Esophagus muscularis mucosa (tissue), 4 donors: ENCODE measurements around the gene AOX1. TPM values are rescaled to one million over a fixed set of nuclear protein-coding genes. Genes with fewer than 3 reads are reported as not detected.

Experiments used
- DNase-seq: peaks from one replicate; pipeline ENCODE4 v3.0.0-alpha.2; 2017; ENCODE audit errors: extremely low spot score
- H3K27ac ChIP-seq, 4 donors: fragments of 200-600 bp; sonication (generic); replicated peaks in 1 of 4; 1 replicate in 3 of 4; 2 replicates in 1 of 4; pipeline ENCODE4 v1.5.1; 2016 to 2019; ENCODE audit warnings: mild to moderate bottlenecking in 1 of 4
- H3K27me3 ChIP-seq, 4 donors: fragments of 200-600 bp; sonication (generic); one replicate each; pipeline versions ENCODE4 v1.5.1 to v1.6.0; 2016 to 2019
- H3K36me3 ChIP-seq, 4 donors: fragments of 200-600 bp; sonication (generic); one replicate each; pipeline ENCODE4 v1.5.1; 2016 to 2019
- H3K4me1 ChIP-seq, 4 donors: fragments of 200-600 bp; sonication (generic); one replicate each; pipeline ENCODE4 v1.5.1; 2016 to 2019
- H3K4me3 ChIP-seq, 4 donors: fragments of 200-600 bp; sonication (generic); 1 replicate in 2 of 4; 2 replicates in 2 of 4; pipeline ENCODE4 v1.5.1; 2016 to 2019; ENCODE audit warnings: mild to moderate bottlenecking in 4 of 4, moderate library complexity in 1 of 4
- H3K9me3 ChIP-seq, 4 donors: fragments of 200-600 bp; sonication (generic); 1 replicate in 3 of 4; 2 replicates in 1 of 4; pipeline ENCODE4 v1.5.1; 2016 to 2019
- EP300 ChIP-seq: sonication (generic); formaldehyde crosslinking; IDR thresholded peaks from one replicate; pipeline ENCODE4 v1.6.1; 2017; ENCODE audit warnings: antibody characterized with exemption
- POLR2A ChIP-seq: fragments of 450-650 bp; IDR thresholded peaks from one replicate; pipeline ENCODE4 v1.6.1; 2017; ENCODE audit warnings: antibody characterized with exemption, moderate library complexity, mild to moderate bottlenecking, low read depth
- POLR2AphosphoS5 ChIP-seq, 2 donors: sonication (generic); formaldehyde crosslinking; IDR thresholded peaks; one replicate each; pipeline ENCODE4 v1.6.1; 2017; ENCODE audit warnings: antibody characterized with exemption in 2 of 2
- WGBS: methylation state at CpG from one replicate; pipeline ENCODE4 v1.1.5; 2018; 5-methylcytosine and 5-hydroxymethylcytosine counted together
- intact Hi-C: fragments of 100-400 bp; cut with DNase I; formaldehyde crosslinking; loops from one replicate; pipeline ENCODE4 v1.15.1; 2023
- total RNA-seq, 4 donors: library from RNA; depleted of rRNA; stranded (reverse); fragments of >200 nt; gene quantifications; one replicate each; pipeline versions ENCODE4 v1.1.0 to v1.2.1, GENCODE V29; 2016
- TF ChIP-seq, protein P1 (sequence below), 3 experiments: fragments of 200-600 bp in 2 of 3; fragments of 450-650 bp in 1 of 3; sonication (generic) in 2 of 3; IDR thresholded peaks; one replicate each; pipeline ENCODE4 v1.5.1; 2017 to 2019; ENCODE audit warnings: antibody characterized with exemption in 3 of 3, mild to moderate bottlenecking in 2 of 3, moderate library complexity in 1 of 3

Gene AOX1
- total RNA-seq, 4 donors from 2014 or later, result 54.0 to 113 (median 81.9) TPM

DNA sequence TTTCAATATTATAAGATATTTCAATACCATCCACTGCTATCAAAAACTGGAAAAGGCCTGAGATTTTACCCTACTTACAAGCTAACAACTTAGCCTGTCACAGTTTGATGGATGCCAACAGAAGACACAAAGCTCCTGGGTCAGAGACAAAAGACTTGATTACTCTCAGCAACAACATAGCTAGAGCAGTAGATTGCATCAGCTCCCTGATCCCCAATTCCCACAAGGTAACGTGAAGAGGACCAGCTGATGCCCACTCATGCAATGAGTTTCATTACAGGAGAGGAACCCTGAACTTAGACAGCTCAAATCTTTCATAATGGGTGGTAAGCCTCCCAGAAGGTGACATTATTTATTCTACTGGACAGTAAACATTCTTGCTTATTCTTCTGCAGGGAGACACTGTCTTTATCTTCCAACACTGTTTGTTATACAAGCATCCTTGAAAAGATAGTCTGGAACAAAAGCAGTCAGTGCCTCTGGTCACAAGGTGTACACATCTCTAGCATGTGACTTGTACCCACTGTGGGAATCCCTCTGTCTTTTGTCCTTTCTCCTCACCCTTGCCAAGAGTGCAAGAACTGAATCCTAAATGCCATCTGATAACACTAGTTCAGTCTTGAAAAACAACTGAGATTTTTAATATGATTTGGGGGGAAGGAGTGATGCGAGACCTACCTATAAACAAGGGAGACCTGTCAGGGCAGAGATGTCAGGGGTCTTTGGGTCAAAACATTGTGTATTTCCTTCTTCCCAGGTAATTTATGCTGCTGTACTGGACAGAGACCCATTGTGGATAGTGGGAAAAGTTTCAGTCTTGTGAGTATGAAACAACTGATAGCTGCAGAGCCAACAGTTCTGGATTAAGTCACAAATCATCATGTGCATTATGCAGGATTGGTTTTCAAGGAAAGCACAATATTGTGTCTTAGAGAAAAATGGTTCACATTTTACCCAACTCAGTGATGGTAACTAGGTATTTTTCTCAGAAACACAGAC lies 102.4 kb downstream of the AOX1 start:
- no peaks in the 10 kb centered on the region for H3K27me3 ChIP-seq
- DNase-seq, result peak; percentile 64
- no peaks in the 10 kb centered on the region for H3K36me3 ChIP-seq
- H3K4me3 ChIP-seq, result no peak overlapping the region
- TF ChIP-seq POLR2AphosphoS5 (IDR thresholded peaks at IDR 0.05), result no peak
- TF ChIP-seq, protein P1, sequence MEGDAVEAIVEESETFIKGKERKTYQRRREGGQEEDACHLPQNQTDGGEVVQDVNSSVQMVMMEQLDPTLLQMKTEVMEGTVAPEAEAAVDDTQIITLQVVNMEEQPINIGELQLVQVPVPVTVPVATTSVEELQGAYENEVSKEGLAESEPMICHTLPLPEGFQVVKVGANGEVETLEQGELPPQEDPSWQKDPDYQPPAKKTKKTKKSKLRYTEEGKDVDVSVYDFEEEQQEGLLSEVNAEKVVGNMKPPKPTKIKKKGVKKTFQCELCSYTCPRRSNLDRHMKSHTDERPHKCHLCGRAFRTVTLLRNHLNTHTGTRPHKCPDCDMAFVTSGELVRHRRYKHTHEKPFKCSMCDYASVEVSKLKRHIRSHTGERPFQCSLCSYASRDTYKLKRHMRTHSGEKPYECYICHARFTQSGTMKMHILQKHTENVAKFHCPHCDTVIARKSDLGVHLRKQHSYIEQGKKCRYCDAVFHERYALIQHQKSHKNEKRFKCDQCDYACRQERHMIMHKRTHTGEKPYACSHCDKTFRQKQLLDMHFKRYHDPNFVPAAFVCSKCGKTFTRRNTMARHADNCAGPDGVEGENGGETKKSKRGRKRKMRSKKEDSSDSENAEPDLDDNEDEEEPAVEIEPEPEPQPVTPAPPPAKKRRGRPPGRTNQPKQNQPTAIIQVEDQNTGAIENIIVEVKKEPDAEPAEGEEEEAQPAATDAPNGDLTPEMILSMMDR (IDR thresholded peaks at IDR 0.05), result no peak
- TF ChIP-seq EP300, result no peak
- no peak for TF ChIP-seq POLR2A
- no peaks in the 10 kb centered on the region for H3K4me1 ChIP-seq
- intact Hi-C loops, result no loop called here
- H3K27ac ChIP-seq, result no peak overlapping the region
- no peaks in the 10 kb centered on the region for H3K9me3 ChIP-seq
- WGBS, result 39% methylated on average over 2 of the region's 2 CpGs

DNA sequence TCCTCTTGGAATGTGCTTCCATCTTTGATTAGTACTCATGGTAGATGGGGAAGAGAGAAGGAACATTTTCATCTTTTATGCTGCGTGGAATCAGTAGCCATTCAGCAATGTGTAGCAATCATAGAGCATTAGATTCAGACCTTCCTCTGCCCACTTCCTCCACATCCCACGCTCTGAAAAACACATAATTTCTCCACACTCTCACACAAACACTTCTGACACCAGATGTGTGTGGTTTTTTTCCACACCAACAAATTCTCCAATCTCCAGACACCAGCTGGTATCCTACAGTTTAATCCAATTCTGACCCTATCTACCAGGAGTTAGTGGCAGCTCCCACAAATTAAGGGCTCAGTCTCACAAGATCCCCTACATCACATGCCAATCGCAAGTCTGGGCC lies 103.3 kb downstream of the AOX1 start:
- Histone ChIP-seq H3K4me1 (no peaks in the 10 kb centered on the region), H3K9me3 (no peaks in the 10 kb centered on the region), H3K4me3 (no peak overlapping the region), H3K27ac (no peak overlapping the region), H3K27me3 (no peaks in the 10 kb centered on the region), H3K36me3 (no peaks in the 10 kb centered on the region)
- TF ChIP-seq POLR2AphosphoS5 (IDR thresholded peaks at IDR 0.05) (no peak), EP300 (no peak), POLR2A (no peak)
- TF ChIP-seq, protein P1 (IDR thresholded peaks at IDR 0.05), result no peak
- 72% methylated on average over 3 of the region's 3 CpGs for WGBS
- intact Hi-C loops, result no loop called here
- peak; percentile 53 for DNase-seq

DNA sequence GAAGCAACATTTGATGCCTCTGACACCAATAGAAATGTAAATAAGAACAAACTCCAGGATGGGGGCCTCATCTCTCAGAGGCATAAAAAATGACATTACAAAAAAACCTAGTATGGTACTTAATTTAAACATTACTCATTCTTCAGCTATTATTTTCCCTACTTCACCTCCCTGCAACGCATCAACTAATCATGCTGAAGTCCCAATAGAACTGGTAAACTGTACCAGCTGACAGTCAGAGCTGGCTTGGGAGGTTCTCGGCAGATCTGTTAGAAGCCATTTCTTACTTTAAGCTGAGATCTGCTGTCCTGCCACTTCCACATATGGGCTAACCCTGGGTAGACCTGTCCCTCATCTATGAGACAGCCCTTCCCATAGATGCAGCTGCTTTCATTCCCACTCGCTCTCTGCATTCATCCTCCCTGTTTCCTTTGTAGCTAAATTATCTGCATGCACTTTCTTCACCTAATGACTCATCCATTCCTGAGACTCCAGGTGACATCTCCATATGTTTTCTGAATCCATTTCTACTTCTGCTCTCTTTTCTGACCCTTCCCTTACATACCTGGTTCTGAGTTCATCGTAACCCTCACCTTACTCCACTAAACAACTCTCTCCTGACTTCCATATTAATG lies 108.1 kb downstream of the AOX1 start:
- Histone ChIP-seq H3K36me3 (no peaks in the 10 kb centered on the region), H3K4me1 (no peaks in the 10 kb centered on the region), H3K4me3 (no peak overlapping the region), H3K27me3 (no peaks in the 10 kb centered on the region), H3K27ac (no peak overlapping the region), H3K9me3 (no peaks in the 10 kb centered on the region)
- TF ChIP-seq EP300, result no peak
- TF ChIP-seq POLR2AphosphoS5 (IDR thresholded peaks at IDR 0.05), result no peak
- TF ChIP-seq, protein P1 (IDR thresholded peaks at IDR 0.05), result no peak
- no peak for TF ChIP-seq POLR2A
- intact Hi-C loops, result no loop called here
- WGBS, result 91% methylated on average over 4 of the region's 4 CpGs
- no peak for DNase-seq

DNA sequence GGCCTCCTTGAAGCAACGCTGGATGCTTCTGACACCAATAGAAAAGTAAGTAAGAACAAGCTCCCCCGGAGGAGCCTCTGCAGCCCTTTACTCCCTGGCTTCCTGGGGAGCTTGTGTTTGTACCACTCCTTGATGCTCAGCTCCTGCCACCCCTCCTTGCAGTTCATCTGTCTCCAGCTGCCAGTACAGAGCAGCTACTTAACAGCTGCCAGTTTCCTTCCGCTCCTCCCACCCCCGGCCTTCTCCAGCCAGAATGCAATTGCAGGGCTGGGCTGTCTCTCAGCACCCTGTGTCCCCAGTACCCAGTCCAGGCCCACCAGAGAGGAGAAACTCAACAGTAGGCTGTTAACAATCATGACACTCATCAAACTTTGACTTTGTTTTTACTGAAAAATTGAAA lies 109.4 kb downstream of the AOX1 start:
- intact Hi-C loops, result no loop called here
- H3K27me3 ChIP-seq, result no peaks in the 10 kb centered on the region
- H3K9me3 ChIP-seq, result no peaks in the 10 kb centered on the region
- no peak overlapping the region for H3K27ac ChIP-seq
- no peaks in the 10 kb centered on the region for H3K36me3 ChIP-seq
- TF ChIP-seq EP300 (no peak), POLR2A (no peak), POLR2AphosphoS5 (IDR thresholded peaks at IDR 0.05) (no peak)
- TF ChIP-seq, protein P1 (IDR thresholded peaks at IDR 0.05), result no peak
- no peak overlapping the region for H3K4me3 ChIP-seq
- H3K4me1 ChIP-seq, result no peaks in the 10 kb centered on the region
- 27% methylated on average over 4 of the region's 4 CpGs for WGBS
- peak; percentile 86 for DNase-seq
